ENCODE measurements around the gene SP140L.

The SP140L gene

DNA sequence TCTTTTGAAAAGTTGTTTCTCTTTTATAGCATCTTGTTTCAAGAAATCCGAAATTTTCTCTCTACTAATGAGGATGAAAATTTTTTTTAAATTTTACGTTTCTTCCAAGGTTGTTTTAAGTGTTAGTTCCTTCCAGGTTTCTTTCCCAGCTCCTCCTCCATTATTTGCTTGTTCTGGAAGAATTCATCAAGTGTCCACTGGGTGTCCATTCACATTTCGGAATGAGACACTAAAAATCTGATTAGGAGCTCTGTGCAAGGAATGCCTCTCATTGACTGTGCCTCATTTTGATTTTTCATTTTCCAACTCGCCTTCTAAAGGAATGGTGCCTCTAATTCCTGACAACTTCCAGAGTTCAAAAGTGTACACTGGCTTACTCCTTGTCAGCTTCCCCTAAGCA is 95.2 kb downstream of the SP140L start:
- TF ChIP-seq TAF1 (IDR thresholded peaks at IDR 0.05; ENCODE audit: borderline replicate concordance, insufficient read depth, low read length) (no peak), SIN3A (IDR thresholded peaks at IDR 0.05; ENCODE audit: borderline replicate concordance, insufficient read depth, low read length) (no peak), POLR2AphosphoS5 (IDR thresholded peaks at IDR 0.05; ENCODE audit: low read depth, low read length) (no peak), FOXP2 (optimal IDR thresholded peaks at IDR 0.05; ENCODE audit: borderline replicate concordance, extremely low read depth, extremely low read length, insufficient read depth) (no peak)
- TF ChIP-seq, protein P1, sequence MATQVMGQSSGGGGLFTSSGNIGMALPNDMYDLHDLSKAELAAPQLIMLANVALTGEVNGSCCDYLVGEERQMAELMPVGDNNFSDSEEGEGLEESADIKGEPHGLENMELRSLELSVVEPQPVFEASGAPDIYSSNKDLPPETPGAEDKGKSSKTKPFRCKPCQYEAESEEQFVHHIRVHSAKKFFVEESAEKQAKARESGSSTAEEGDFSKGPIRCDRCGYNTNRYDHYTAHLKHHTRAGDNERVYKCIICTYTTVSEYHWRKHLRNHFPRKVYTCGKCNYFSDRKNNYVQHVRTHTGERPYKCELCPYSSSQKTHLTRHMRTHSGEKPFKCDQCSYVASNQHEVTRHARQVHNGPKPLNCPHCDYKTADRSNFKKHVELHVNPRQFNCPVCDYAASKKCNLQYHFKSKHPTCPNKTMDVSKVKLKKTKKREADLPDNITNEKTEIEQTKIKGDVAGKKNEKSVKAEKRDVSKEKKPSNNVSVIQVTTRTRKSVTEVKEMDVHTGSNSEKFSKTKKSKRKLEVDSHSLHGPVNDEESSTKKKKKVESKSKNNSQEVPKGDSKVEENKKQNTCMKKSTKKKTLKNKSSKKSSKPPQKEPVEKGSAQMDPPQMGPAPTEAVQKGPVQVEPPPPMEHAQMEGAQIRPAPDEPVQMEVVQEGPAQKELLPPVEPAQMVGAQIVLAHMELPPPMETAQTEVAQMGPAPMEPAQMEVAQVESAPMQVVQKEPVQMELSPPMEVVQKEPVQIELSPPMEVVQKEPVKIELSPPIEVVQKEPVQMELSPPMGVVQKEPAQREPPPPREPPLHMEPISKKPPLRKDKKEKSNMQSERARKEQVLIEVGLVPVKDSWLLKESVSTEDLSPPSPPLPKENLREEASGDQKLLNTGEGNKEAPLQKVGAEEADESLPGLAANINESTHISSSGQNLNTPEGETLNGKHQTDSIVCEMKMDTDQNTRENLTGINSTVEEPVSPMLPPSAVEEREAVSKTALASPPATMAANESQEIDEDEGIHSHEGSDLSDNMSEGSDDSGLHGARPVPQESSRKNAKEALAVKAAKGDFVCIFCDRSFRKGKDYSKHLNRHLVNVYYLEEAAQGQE (IDR thresholded peaks at IDR 0.05; ENCODE audit: insufficient read depth in 1 of 2, low read depth in 2 of 2, low read length in 2 of 2): no peak

DNA sequence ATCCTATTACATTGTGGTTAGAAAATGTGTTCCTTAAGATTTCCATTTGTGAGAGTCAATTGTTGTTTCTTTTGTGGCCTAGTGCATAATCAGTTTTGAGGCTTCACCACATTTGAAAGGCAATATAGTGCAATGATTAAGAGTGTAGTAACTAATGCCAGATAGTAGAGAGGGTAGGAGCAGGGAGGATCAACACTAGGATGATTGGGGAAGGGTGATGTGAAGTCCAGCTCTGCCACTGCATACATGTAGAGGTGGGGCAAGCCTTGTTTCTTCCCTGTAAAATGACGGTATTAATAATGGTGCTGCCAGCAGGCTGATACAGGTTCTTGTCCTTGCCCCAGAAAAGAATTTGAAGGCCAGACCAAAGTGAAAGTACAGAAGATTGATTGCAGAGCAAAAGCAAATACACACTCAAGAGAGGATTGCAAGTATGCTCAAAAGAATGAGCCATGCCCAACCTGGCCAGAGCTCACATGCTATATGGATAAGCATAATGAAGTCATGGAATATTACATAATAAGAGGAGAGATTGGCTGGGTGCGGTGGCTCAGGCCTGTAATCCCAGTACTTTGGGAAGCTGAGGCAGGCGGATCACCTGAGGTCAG is 97.0 kb downstream of the SP140L start:
- no peak for TF ChIP-seq TAF1 (IDR thresholded peaks at IDR 0.05; ENCODE audit: borderline replicate concordance, insufficient read depth, low read length)
- TF ChIP-seq SIN3A (IDR thresholded peaks at IDR 0.05; ENCODE audit: borderline replicate concordance, insufficient read depth, low read length): no peak
- TF ChIP-seq, protein P1 (IDR thresholded peaks at IDR 0.05; ENCODE audit: insufficient read depth in 1 of 2, low read depth in 2 of 2, low read length in 2 of 2): no peak
- no peak for TF ChIP-seq POLR2AphosphoS5 (IDR thresholded peaks at IDR 0.05; ENCODE audit: low read depth, low read length)
- TF ChIP-seq FOXP2 (optimal IDR thresholded peaks at IDR 0.05; ENCODE audit: borderline replicate concordance, extremely low read depth, extremely low read length, insufficient read depth): no peak

DNA sequence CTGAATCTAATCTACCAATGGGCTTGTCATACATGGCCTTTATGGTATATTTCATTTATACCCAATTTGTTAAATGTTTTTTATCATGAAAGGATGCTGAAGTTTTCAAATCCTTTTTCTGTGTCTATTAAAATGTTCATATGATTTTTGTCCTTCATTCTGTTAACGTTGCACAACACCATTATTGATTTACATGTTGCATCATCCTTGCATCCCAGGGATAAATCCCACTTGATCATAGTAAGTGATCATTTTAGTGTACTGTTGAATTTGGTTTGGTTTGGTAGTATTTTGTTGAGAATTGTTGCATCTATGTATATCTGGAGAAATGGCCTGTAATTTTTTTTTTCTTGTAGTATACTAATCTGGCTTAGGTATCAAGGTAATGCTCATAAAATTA is 98.4 kb downstream of the SP140L start:
- TF ChIP-seq POLR2AphosphoS5 (IDR thresholded peaks at IDR 0.05; ENCODE audit: low read depth, low read length) (no peak), FOXP2 (optimal IDR thresholded peaks at IDR 0.05; ENCODE audit: borderline replicate concordance, extremely low read depth, extremely low read length, insufficient read depth) (no peak), SIN3A (IDR thresholded peaks at IDR 0.05; ENCODE audit: borderline replicate concordance, insufficient read depth, low read length) (no peak), TAF1 (IDR thresholded peaks at IDR 0.05; ENCODE audit: borderline replicate concordance, insufficient read depth, low read length) (no peak)
- TF ChIP-seq, protein P1 (IDR thresholded peaks at IDR 0.05; ENCODE audit: insufficient read depth in 1 of 2, low read depth in 2 of 2, low read length in 2 of 2): no peak

DNA sequence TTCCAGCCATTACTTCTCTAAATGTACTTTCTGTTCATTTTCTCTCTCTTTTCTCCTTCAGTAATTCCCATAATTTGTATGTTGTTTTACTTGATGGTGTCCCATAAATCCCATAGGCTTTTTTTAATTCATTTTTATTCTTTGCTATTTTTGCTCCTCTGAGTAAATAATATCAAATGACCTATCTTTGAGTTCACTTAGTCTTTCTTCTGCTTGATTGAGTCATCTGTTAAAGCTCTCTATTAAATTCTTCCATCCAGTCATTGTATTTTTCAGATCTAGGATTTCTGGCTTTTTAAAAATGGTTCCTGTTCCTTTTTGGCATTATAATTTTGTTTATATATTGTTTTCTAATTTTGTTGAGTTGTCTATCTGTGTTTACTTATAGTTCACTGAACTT is 102.5 kb downstream of the SP140L start:
- TF ChIP-seq TAF1 (IDR thresholded peaks at IDR 0.05; ENCODE audit: borderline replicate concordance, insufficient read depth, low read length) (no peak), FOXP2 (optimal IDR thresholded peaks at IDR 0.05; ENCODE audit: borderline replicate concordance, extremely low read depth, extremely low read length, insufficient read depth) (no peak), POLR2AphosphoS5 (IDR thresholded peaks at IDR 0.05; ENCODE audit: low read depth, low read length) (no peak), SIN3A (IDR thresholded peaks at IDR 0.05; ENCODE audit: borderline replicate concordance, insufficient read depth, low read length) (no peak)
- TF ChIP-seq, protein P1 (IDR thresholded peaks at IDR 0.05; ENCODE audit: insufficient read depth in 1 of 2, low read depth in 2 of 2, low read length in 2 of 2): no peak

Measured in PFSK-1 (cell line).